ENCODE results near the gene ZNF699.
"Not testable (repeated sequence)": the region's sequence is repeated elsewhere in the genome, so short reads cannot be mapped to it uniquely, and the experiment has no call there.

The ZNF699 gene

DNA sequence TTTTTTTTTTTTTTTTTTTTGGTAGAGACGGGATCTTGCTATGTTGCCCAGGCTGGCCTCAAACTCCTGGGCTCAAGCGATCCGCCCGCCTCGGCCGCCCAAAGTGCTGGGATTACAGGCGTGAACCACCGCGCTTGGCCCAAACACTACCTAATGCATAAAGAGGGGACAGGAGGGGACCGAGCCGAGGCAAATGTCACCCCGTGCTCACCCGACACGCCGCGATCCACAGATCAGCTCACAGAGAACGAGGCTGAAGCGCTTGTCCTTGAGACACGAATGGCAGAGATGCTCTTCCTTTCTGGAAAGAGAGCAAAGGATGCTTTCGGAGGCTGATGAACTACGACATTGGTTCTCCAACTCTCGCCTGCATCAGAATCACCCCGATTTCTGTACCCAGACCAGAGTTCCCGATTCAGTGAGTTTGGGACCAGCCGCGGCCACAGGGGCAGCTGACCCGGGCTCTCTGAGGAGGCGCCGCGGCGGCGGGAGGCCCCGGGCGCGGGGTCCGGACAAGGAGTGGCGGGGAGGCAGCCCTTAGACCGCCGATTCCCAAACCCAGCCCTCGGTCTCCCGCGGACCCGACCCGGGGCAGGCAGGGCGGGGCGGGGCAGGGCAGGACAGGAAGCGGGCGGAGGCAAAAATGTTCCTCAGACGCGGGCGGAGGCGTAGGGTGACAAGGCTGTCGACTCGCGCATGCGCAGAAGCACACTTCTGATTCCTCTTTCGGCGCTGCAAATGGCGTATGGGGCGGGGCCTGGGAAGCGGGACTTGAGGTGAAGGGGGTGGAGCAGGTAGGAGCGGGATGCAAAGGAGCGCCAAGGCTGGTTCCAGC lies at the start of gene ZNF699:
ZNF699 (minus strand) TSS at position 700 of the 835 bp plus-strand sequence. CDS start 4,719 bp downstream, outside the sequence.
- peak; percentile 92 for DNase-seq

DNA sequence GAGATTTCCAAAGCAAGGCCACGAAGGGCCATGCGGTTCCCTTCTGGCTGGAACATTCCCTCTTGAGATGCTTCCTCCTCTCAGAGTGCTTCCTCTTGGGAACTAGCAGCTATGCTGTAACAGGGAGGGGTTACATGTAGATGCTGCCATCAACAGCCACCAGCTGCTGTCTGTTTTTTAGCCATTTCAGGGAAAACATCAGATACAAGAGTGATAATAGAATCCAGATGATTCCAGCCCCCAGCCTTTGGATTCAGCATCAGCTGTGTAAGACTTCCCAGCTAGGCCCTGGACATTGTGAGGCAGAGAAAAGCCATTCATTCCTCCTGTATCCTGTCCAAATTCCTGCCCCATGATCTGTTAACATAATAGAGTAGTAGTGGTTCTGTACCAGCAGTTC lies 45.0 kb upstream of the ZNF699 start:
- no peak for DNase-seq

DNA sequence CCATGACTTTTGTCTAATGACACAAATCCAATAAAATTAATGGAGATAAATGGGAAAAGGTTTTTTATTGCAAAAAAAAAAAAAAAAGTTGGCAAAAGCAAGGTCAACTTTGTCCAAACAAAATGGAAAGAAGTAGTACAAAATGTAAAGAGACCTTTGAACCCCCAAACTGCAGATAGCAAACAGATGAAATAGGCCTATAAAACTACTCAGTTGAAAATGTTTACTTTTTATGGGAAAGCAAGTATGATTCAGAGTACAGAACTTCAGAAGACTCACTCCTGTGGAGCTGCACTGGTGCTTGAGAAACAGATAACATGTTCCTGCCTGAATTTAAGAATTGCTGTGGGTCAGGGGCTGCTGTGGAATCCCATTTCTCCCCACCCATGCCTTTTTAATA lies 43.4 kb upstream of the ZNF699 start:
- no peak for DNase-seq

DNA sequence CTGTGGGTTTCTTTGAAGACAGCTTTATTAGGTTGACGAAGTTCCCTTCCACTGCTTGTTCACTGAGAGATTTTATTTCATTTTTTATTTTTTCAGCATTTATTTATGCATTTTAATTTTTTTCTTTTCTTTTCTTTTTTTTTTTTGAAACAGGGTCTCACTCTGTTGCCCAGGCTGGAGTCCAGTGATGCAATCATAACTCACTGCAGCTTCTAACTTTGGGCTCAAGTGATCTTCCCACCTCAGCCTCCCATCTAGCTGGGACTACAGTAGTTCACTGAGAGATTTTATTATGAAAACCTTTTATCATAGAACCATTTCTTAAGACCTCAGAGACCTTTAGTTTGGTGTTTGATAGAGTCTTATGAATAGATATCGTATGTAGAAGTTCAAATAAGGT lies 42.9 kb upstream of the ZNF699 start:
- DNase-seq, result no peak

DNA sequence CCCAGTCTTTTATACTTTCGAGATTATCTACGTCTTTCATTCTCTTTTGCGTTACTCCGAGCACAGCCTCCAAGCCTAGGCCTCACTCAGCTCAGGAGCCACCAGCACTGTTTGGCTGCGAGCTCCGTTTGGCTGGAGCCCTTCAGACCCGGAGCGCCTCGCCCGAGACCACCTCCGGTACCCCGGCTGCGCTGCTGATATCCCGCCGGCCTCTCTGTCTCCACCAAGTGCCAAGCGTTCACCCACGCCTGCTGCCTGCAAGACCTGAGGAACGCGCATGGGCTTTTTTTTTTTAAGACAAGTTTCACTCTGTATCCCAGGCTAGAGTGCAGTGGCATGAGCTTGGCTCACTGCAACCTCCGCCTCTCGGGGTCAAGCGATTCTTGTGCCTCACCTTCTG lies 39.0 kb upstream of the ZNF699 start:
- no peak for DNase-seq

DNA sequence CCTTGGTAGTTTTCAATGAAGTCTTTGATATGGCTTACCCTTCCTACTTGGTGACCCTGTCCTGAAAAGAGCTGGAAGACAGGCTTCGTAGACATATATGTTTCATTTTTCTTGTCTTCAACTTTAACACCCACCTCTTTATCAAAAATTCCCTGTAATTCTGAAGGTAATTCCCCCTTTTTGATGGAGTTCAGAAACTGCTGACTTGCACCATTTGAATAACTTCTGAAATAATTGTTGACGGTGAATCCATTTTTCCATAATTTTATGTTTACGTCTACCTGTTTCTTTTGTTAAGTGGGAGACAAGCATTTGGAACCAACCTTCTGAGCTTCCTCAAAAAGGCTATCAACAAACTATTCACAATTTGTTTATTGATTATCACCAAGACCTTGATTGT lies 38.6 kb upstream of the ZNF699 start:
- DNase-seq, result no peak

DNA sequence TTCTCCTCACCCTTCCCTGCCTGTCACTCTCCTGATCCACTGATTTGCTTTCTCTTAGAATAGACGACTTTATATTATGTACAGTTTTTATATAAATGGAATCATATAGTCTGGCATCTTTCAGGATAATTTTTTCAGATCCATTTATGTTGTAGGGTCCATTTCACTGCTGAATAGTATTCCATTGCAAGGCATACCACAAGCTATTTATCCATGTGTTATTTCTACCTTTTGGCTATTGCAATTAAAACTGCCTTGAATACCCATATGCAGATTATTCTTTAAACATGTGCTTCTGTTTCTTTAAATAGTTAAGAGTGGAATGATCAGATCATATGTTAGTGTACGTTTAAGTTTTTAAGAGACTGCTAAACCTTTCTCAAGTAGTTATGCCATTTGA lies 35.4 kb upstream of the ZNF699 start:
- DNase-seq, result no peak

DNA sequence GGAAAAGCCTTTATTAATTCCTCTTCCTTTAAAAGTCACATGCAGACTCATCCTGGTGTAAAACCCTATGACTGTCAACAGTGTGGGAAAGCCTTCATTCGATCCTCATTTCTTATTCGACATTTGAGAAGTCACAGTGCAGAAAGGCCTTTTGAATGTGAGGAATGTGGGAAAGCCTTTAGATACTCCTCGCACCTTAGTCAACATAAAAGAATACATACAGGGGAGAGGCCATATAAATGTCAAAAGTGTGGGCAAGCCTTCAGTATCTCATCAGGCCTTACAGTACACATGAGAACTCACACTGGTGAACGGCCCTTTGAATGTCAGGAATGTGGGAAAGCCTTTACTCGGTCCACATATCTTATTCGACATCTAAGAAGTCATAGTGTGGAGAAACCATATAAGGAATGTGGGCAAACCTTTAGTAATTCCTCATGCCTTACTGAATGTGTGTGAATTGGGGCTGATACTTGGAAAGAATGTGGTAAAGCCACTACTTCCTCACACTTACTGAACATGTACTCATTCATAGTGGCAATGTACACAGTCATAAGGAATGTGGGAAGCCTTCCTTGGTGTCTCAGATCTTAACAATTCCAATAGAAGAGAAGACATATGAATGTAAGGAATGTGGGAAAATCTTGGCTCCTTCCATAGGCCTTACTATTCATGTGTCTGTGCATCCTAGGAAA lies 33.1 kb upstream of the ZNF699 start:
- no peak for DNase-seq

DNA sequence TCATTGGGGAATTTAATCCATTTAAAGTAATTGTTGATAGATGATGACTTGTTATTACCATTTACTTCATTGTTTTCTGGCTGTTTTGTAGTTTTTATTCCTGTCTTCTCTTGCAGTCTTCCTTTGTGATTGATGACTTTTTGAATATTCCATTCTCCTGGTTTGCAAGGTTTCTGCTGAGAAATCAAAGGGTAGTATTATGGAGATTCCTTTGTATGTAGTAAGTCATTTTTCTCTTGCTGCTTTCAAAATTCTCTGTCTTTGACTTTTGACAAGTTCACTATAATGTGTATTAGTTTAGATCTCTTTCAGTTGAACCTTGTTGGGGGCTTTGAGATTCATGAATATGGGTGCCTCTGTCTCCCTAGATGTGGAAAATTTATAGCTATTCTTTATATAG lies 20.4 kb upstream of the ZNF699 start:
- no peak for DNase-seq

DNA sequence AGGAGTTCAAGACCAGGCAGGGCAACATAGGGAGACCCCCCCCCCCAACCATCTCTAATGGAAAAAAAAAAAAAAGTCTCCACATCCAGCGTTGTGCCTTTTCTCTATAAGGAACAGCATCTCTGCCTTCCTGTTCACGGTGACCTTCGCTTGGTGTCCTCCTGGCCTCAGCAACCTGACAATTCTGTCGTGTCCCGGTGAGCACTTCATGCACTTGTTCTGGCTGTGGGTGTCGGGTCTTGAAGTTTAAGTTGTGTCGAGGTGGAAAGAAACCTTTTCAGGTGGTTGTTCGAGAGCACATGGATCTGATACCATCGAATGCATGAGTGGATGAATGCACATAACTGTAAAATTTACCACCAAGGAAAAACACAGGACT lies 14.9 kb upstream of the ZNF699 start:
- DNase-seq, result no peak

DNA sequence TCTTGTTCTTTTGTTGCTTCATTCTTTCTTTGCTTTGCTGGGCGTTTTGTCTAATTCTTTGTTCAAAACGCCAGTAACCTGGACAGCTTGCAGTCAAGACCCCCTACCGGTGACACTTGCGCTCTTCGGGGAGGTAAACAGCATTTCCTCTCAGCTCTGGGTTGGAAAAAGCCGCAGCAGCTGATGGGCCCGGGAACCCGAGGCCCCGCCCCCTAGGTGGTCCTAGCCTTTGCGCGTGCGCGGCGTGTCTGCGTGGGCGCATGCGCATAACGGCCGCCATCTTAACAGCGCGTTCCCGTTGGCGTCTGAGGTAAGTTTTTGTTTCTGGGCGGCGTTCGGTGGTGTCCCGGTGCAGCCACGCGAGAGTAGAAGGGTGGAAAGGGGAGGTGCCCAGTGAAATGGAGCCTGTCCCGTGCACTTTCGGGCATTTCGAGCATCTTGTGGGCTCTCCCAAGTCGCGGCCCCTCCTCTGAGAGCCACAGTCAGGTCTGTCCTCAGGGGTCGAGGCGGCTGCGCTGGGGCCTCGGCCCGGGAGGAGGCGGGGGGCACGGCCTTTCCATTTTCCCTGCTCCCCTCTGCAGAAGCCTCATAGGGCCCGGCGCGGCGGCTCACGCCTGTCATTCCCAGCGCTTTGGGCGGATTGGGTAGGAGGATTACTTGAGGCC lies 14.4 kb upstream of the ZNF699 start, which contains the start of gene ZNF559:
ZNF559 (plus strand) TSS at position 261 of the 665 bp plus-strand sequence. CDS start 14,371 bp downstream, outside the sequence.
- peak; percentile 91 for DNase-seq

DNA sequence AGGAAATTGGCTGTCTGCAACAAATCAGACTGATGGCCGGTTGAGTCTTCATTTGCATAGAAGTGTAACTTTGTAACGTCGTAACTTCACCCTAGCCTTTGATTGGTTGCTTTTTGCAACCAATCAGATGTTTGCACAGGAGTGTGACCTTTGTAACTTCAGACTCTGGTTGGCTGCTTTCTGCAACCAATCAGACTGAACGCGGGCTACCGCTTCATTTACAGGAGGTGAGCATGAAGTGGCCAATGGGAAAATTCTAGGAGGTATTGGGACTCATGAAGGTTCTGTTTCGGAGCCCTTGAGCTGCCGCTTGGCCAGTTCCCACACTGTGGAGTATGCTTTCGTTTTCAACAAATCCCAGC lies 13.9 kb upstream of the ZNF699 start:
- DNase-seq, result peak; percentile 37

DNA sequence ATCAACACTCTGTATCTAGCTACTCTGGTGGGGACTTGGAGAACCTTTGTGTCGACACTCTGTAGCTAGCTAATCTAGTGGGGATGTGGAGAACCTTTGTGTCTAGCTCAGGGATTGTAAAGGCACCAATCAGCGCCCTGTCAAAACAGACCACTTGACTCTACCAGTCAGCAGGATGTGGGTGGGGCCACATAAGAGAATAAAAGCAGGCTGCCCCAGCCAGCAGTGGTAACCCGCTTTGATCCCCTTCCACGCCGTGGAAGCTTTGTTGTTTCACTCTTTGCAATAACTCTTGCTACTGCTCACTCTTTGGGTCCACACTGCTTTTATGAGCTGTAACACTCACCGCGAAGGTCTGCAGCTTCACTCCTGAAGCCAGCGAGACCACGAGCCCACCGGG lies 12.6 kb upstream of the ZNF699 start:
- not testable (repeated sequence) for DNase-seq

DNA sequence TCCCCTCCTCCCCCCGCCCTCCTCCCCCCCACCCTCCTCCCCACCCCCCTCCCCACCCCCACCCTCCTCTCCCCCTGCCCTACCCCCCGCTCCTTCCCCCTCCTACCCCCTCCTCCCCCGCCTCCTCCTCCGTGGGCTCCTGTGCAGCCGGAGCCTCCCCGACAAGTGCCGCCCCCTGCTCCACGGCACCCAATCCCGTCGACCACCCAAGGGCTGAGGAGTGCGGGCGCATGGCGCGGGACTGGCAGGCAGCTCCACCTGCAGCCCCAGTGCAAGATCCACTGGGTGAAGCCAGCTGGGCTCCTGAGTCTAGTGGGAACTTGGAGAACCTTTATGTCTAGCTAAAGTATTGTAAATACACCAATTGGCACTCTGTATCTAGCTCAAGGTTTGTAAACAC lies 12.1 kb upstream of the ZNF699 start:
- not testable (repeated sequence) for DNase-seq

DNA sequence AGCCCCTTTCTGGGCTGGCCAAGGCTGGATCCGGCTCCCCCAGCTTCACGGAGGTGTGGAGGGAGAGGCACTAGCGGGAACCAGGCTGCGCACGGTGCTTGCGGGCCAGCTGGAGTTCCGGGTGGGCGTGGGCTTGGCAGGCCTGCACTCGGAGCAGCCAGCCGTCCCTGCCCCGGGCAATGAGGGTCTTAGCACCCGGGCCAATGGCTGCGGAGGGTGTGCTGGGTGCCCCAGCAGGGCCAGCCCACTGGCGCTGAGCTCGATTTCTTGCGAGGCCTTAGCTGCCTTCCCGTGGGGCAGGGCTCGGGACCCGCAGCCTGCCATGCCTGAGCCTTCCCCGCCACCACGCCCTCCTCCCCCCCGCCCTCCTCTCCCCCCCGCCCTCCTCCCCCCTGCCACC lies 11.7 kb upstream of the ZNF699 start:
- no peak for DNase-seq

DNA sequence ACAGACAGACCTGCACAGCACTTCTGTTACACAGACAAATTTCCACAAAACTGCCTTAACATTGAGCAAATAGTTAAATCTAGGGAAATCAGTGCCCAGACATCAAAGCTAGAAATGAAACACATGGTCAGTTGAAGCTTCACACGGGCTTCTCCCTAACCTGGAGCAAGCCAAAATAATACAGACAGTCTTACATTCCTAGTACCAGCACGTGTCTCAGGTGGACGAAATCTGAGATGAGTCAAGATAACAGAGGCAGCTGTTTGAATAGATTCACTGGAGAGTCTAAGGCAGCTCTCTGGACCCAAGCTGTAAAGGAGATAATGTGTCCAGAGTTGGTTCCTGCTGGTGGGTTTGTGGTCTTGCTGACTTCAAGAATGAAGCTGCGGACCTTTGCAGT lies 4.1 kb upstream of the ZNF699 start:
- no peak for DNase-seq

DNA sequence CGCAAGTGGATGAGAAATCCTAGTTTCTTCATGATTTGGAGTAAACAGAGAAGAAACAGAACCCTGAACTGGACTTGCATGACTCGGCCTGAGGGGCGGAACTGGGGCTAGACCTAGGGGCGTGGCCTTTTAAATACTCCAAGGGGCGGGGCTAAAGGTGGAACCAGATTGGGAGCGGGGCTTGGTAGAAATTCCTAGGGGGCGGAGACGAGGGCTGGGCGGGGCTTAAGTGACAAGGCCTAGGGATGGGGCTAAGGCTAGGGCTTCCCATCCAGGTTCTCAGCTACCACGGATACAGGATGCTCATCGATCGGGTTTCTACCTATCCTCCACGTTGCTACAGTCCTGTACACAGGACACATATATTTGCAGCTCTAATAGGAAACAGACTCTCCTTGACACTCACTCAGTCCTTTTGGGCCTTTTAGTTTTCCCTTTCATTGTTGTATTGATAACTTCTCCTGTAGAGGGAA lies 372 bp upstream of the ZNF699 start:
- no peak for DNase-seq

DNA sequence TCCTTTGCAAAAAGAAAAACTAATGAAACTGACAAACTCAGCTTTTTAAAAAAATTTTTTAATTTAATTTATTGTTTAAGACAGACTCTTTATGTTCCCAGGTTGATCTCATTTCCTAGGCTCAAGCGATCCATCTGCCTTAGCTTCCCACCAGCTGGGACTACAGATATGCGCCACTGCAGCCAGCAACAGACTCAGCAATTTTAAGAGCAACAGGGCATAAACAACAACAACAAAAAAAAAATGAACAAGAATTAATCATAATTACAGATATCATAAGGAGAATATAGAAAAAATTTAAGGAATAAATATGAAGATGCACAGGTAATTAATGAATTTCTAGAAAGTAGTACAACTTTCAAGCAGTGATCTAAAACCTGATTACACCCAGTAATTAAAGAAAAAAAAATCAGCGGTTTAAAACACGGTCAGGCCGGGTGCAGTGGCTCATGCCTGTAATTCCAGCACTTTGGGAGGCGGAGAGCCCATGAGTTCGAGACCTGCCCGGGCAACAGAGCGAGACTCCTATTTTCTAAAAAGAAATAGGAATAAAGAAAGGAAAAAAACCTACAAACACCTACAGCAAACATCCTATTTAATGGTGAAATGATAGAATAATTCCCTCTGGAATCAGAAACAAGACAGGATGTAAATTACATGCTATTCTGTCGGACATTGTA lies 1.4 kb downstream of the ZNF699 start:
- no peak for DNase-seq

DNA sequence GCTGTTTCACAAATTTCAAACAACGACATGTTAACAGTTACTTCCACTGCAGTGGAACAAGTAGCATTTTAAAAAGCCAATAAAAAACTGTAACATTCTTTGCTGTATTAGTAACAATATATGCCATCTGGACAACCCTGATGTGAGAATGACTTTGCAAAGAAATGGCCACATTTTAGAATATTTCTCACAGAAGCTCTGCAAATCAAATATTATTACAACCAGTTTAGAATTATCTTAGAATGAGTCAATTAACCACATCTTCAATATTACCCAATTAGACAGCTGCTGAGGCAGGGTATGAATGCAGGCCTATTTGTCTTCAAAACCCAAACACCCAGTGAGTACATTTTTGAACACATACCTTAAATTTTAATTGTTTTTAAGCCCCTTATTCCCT lies 3.2 kb downstream of the ZNF699 start:
- DNase-seq, result no peak

DNA sequence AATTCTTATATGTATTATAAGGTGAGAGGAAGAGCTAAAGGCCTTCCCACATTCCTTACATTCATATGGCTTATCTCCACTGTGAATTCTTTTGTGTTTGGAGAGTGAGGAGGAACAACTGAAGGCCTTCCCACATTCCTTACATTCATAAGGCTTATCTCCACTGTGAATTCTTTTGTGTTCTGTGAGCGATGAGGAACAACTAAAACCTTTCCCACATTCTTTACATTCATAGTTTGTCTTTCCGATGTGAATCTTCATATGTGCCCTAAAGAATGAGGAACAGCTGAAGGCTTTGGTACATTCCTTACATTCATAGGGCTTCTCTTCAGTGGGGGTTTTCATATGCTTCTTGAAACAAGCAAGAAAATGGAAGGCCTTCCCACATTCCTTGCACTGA lies 13.3 kb downstream of the ZNF699 start:
- DNase-seq, result no peak

DNA sequence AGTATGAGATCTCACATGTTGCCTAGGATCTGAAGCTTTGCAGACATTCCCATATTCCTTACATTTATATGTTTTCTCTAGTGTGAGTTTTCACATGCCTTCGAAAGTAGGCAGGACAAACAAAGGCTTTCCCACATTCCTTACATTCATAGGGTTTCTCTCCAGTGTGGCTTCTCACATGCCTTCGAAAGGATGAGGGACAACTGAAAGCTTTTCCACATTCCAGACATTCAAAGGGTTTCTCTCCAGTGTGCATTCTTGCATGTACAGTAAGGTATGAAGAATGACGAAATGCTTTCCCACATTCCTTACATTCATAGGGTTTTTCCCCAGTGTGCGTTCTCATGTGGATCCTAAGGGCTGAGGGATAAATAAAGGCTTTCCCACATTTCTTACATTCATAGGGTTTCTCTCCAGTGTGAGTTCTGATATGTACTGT lies 14.2 kb downstream of the ZNF699 start:
- no peak for DNase-seq

DNA sequence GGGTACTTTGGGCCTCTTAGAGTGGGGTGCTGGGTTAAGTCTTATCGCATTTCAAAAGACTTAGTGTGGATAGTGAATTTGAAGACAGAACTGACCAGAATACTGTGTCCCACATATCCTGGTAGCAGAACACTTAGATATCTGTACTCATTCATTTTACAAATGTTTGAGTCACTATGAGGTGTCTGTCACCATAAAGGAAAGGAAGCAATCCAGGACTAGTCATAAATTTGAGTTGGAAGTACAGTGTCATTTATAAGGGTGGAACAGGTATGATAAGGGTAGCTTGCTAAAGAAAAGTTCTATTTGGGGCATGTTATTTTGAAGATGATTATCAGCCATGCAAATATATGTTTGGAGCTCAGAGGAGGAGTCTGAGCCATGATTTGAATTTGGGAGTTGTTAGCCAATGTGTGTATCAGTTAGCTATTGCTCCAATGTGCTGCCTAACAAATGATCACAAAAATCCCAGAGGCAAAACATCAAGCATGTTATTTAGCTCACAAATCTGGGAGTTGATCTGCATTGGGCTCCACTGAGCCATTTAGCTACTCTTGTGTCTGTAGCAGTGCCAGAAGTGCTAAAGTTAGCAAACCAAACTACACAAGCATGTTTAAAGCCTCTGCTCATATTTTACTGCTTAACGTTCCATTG lies 20.3 kb downstream of the ZNF699 start:
- DNase-seq, result no peak

DNA sequence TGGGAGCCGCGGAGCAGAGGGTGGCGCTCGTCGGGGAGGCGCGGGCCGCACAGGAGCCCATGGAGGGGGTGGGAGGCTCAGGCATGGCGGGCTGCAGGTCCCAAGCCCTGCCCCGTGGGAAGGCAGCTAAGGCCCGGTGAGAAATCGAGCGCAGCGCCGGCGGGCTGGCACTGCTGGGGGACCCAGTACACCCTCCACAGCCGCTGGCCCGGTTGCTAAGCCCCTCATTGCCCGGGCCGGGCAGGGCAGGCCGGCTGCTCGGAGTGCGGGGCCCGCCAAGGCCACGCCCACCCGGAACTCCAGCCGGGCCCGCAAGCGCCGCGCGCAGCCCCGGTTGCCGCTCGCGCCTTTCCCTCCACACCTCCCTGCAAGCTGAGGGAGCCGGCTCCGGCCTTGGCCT lies 26.2 kb downstream of the ZNF699 start:
- not testable (repeated sequence) for DNase-seq

Data from GOT3 (cell line).